ENCODE results near the gene HCRTR2.

GRCh38 chr6:55141611-55142010, 32.7 kb upstream of the HCRTR2 start:
- TF ChIP-seq CTCF (IDR thresholded peaks at IDR 0.05), result no peak
- TF ChIP-seq POLR2A (IDR thresholded peaks at IDR 0.05), result no peak

Data from vagina (tissue), 2 donors.